Activated CD8-positive, alpha-beta memory T cell treated with anti-CD3 and anti-CD28 coated beads for 4 hours (primary cell): ENCODE measurements around the gene ROBO1.

Source experiments
- DNase-seq, 2 donors: peaks; one replicate each; pipeline ENCODE4 v3.0.0-alpha.2; 2020; ENCODE audit warnings: low read depth in 2 of 2

Gene ROBO1

GRCh38 chr3:79081335-79081734 is 686.5 kb downstream of the ROBO1 start:
- no peak for DNase-seq

DNA sequence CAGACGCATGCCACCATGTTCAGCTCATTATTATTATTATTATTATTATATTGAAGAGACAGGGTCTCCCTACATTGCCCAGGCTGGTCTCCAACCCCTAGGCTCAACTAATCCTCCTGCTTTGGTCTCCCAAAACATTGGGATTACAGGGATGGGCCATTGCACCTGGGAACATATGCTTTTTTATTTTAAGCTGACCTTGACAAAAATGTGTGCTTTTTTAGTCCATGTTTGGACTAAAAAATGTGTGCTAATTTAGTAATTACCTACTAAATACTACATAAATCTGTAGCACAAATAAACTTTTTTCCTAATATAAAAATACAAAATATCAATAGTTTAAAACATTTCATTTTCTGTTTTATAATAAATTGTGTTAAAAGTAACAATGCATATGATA is 693.2 kb downstream of the ROBO1 start:
- DNase-seq, result no peak

DNA sequence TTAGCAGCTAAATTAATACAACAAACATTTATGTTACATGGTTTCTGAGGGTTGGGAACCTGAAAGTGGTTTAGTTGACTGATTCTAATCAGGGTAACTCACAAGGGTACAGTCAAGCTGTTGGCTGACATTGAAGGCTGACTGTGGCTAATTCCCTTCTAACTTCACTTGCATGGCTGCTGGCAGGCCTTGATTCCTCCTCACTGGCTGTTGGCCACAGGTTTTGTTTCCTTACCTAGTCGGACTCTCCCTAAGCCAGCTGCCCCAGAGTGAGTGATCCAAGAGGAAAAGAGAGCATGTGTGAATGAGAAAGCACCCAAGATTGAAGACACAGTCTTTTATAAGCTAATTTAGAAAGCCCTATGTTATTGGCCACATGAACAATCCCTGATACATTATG is 700.1 kb downstream of the ROBO1 start:
- DNase-seq, result no peak

DNA sequence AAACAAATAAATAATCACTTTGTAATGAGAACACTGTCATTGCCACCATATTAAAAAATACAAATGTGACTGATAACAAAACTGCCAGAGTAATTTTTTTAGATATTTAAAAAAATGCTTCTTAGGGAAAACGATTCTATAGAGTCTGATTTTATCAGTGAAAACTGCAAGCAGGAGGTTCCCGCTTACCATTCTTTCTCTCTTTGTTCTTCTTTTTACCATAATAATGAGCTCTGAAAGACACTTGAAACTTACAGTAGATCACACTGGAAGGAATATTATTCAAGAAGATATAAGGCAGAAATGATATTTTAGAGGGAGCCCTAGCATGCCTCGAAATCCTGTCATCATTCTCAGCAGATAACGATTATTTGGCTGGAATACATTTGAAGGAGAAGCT is 701.3 kb downstream of the ROBO1 start:
- no peak for DNase-seq

DNA sequence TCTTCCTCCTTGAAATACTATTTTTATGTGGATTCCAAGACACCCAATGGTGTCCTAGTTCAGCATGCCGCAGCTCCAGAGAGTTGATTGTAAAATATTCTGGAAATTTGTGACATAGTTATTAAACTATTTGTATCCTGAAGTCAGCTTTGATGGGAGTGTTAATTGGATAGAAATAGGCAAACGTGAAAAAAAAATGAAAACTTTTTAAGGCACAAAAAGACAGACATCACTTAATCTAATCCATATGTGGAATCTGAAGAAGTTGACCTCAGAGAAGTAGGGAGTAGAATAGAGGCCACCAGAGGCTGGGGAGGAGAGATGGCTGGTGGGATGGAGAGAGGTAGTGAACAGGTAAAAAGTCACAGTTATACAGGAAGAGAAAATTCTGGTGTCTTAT is 704.2 kb downstream of the ROBO1 start:
- no peak for DNase-seq

DNA sequence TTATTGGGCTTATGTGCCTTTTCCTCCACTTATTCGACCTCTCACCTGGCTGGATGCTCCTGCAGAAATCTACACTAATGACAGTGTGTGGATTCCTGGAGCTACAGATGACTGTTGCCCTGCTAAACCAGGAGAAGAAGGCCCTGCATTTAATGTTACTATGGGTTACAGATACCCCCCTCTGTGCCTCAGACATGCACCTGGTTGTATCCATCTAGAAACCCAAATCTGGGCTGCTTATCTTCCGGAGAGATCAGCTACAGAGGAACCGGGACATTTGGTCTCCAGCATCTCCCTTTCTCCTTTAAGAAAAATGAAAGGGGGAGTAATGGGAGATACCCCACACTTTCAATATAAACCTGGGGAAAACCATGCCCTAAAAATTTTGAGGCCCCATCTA is 710.0 kb downstream of the ROBO1 start:
- no peak for DNase-seq

- DNase-seq, result no peak
Measured at GRCh38 chr3:79056498-79056897, 711.3 kb downstream of the ROBO1 start.

DNA sequence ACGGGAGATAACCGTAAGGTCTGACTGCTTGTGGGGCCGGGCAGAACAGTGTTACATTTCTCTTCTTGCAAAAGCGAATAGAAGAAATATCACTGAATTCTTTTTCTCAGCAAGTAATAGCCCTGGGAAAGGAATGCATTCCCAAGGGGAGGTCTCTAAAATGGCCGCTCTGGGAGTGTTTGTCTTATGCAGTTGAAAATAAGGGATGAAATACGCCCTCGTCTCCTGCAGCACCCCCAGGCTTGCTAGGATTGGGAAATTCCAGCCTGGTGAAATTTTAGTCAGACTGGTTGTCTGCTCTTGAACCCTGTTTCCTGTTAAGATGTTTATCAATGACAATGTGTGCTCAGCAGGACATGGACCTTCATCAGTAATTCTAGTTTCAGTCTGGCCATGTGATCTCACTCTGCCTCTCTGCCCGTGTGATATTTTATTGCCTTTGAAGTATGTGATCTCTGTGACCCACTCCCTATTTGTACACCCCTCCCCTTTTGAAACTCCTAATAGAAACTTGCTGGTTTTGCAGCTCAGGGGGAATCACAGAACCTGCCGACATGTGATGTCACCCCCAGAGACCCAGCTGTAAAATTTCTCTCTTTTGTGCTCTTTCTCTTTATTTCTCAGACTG is 715.6 kb downstream of the ROBO1 start:
- DNase-seq, result no peak

DNA sequence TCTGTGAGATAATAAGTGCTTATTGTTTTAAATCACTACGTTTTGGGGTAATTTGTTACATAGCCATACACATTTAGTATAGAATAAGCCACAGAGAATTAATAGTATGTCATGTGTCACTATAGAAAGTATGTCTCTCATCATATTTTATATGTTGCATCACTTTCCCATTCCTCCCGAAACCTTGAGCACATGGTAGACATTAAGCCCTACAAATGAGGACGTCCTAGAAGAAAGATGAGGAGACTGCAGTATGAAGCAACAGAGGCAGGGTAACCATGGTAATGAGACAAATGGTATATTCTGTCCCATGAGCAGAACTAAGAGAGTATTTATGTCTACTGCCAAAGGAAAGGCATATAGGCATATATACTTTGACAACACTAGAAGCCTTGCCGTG is 720.2 kb downstream of the ROBO1 start:
- DNase-seq, result no peak

GRCh38 chr3:79041621-79042020 is 726.2 kb downstream of the ROBO1 start:
- DNase-seq, result no peak

- no peak for DNase-seq
Measured at GRCh38 chr3:79040701-79041100, 727.1 kb downstream of the ROBO1 start.

- no peak for DNase-seq
Measured at GRCh38 chr3:79040091-79040490, 727.7 kb downstream of the ROBO1 start.

DNA sequence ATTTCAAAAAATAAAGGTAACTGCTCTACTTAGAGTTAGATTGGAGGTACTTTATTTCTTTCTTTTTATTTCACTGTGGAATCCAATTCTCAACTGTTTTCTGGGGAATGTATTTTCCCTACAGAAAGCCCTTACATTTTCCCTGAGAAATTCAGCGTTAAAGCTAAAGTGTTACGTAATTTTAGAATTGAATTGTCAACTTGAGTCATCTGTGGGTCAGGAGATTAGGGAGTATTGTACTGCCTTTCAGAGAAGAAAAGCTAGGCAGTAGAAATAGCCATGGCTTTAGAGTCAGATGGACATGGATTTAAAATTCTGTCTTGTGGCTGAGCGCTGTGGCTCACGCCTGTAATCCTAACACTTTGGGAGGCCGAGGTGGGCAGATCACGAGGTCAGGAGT is 728.6 kb downstream of the ROBO1 start:
- DNase-seq, result no peak

DNA sequence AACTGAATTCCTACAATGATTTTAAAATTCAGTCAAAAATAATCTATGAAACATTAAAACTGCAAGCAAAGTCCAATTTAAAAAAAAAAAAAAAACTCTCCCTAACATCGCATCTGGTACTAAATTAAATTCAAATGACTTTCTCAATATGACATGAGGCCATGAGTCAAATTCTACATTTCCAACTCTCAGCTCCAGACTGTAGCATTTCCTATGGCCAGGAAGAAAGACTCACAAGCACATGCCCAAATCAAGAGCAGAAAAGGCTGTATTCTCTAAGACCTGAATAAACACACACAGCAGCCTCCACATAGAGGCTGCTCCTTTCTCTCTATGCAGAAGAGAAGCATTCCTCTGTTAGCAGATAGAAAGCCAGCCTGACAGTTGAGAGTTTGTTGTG is 729.2 kb downstream of the ROBO1 start:
- no peak for DNase-seq

- DNase-seq, result no peak
Measured at GRCh38 chr3:79038057-79038456, 729.7 kb downstream of the ROBO1 start.

DNA sequence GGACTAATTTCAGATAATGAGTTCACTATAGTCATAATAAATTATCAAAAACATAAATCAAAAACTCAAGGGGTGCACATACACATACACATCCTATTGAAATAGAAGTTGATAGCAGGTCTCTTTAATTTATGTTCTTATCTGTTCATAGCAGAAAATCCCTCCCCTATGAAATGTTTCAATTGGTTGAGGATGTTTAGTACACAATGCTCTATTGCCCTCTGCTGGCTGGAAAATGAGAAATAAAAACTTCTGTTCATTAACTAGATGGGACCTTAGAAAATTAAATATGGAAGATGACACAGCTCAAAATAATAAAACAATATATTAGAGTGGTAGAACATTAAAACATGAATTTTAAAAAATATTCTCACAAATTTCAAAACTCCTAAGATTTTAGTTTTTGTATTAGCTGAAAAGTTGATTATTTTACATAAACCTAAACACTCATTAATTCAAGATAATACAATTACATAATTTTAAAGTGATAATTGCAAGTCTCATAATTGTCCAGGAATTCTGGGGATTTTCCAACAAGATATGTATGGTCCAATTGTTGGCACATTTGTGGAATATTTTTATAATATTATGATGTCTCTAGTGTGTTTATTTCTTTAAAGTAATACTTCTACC is 735.0 kb downstream of the ROBO1 start:
- DNase-seq, result no peak

DNA sequence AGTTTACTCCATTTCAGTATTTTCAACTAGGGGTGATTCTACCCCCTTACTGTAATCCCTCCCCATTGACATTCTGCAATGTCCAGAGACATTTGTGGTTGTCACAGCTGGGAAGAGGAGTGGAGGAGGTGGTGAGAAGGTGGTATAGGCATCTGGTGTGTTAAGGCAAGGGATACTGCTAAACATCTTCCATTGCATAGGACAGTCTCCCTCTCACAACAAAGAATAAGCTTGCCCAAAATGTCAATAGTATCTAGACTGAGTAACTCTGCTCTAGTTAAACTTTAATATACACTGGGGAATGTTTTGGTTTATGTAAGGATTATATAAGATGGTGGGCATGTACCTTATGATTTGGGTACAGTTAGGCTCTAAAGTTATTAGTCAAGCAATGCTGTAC is 737.6 kb downstream of the ROBO1 start:
- no peak for DNase-seq

DNA sequence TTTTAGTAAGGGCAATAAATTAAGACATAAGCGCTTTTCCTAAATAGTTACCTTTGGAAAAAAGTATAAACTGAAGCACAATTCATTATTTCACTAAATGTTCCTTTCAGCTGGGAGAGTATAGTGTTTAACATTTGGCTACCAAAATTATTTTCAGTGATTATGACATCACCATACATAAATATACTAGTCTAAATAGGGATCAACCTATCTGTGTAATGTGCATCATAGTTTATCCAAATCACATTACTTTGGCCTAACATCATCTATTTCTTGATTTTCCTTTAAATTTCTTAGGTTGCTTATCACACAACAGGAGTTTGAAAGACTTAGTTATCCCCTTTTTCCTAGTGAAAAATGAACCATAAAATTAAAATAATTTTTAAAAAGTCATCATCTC is 738.9 kb downstream of the ROBO1 start:
- DNase-seq, result no peak

GRCh38 chr3:79027593-79027992 is 740.2 kb downstream of the ROBO1 start:
- no peak for DNase-seq

GRCh38 chr3:79019924-79020173 is 747.9 kb downstream of the ROBO1 start:
- DNase-seq, result no peak

- no peak for DNase-seq
Measured at GRCh38 chr3:79019137-79019923, 748.5 kb downstream of the ROBO1 start.

DNA sequence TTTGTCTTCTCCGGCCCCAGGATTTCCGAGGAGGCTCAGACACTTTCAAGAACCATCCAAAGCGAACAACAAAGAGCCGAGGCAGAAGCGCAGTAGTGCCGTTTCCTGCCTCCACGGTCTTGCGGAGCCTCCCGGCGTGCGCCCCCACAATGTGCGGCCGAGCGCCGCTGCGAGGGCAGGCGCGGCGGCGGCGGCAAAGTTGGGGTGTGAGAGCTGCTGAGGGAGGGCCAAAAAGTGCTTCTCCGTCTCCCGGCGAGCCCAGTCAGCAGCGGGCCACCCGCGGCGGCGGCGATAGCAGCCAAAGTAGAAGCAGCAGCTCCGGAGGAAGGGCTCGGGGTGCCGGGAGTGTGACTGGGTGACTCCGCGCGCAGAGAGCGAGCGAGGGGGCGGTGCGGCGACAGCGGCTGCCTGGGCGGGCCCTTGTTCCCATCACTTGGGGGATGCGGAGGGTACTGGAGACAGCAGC is 749.1 kb downstream of the ROBO1 start:
- no peak for DNase-seq

DNA sequence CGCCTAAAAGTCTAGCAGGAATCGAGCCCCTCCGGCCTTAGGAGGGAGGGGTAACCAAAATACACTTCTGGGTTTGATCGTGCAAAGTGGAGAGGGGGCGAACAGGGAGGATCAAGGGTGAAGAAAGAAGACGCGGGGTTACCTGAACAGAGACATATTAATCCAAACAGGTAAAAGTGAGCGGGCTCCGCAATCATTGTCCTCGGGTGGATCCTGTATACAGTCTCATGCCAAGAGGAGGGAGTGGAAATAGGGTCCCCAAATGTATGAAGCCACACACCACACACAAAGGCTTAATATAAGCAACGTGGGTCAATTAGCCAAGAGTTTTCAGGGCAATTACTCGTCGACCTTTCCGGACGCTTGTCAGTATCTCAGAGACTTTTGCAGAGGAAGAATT is 749.5 kb downstream of the ROBO1 start:
- DNase-seq, result no peak
